Heart left ventricle (tissue), 16 donors: ENCODE data around the gene DUSP5. TPM values are rescaled to one million over a fixed set of nuclear protein-coding genes. Genes with fewer than 3 reads are reported as not detected.

Experiments
- ATAC-seq, 4 donors: fragments of 200-7000 bp; cut with Tn5 transposase; one replicate each; pipeline ENCODE4 v1.9.1; 2020 to 2022; ENCODE audit warnings: moderate library complexity in 4 of 4, mild to moderate bottlenecking in 3 of 4, moderate number of reproducible peaks in 1 of 4
- DNase-seq, 5 donors: peaks; one replicate each; pipeline ENCODE4 v3.0.0-alpha.2; 2020
- H3K27ac ChIP-seq, 12 donors: fragments of 200-600 bp; sonication (generic) in 4 of 12; one replicate each; pipeline versions ENCODE4 v1.5.0 to v1.8.0; 2016 to 2022; ENCODE audit warnings: mild to moderate bottlenecking in 2 of 12
- H3K27me3 ChIP-seq, 9 donors: fragments of 200-600 bp; sonication (generic) in 2 of 9; one replicate each; pipeline versions ENCODE4 v1.5.1 to v1.8.0; 2016 to 2022; ENCODE audit warnings: mild to moderate bottlenecking in 3 of 9
- H3K36me3 ChIP-seq, 9 donors: fragments of 200-600 bp; sonication (generic) in 2 of 9; one replicate each; pipeline versions ENCODE4 v1.5.0 to v1.8.0; 2018 to 2022; ENCODE audit warnings: mild to moderate bottlenecking in 2 of 9
- H3K4me1 ChIP-seq, 12 donors: fragments of 200-600 bp; sonication (generic) in 4 of 12; one replicate each; pipeline versions ENCODE4 v1.5.0 to v1.8.0; 2016 to 2022; ENCODE audit warnings: mild to moderate bottlenecking in 3 of 12
- H3K4me3 ChIP-seq, 12 donors: fragments of 200-600 bp; sonication (generic) in 4 of 12; one replicate each; pipeline versions ENCODE4 v1.5.0 to v1.8.0; 2017 to 2022; ENCODE audit warnings: mild to moderate bottlenecking in 9 of 12, moderate library complexity in 4 of 12
- H3K9me3 ChIP-seq, 12 donors: fragments of 200-600 bp; sonication (generic) in 4 of 12; one replicate each; pipeline versions ENCODE4 v1.5.0 to v1.8.0; 2016 to 2022; ENCODE audit warnings: mild to moderate bottlenecking in 1 of 12
- POLR2A ChIP-seq, 2 donors: fragments of 450-650 bp; IDR thresholded peaks; one replicate each; pipeline ENCODE4 v1.6.1; 2017; ENCODE audit warnings: antibody characterized with exemption in 2 of 2, mild to moderate bottlenecking in 2 of 2, moderate library complexity in 2 of 2
- WGBS, 4 donors: extraction: QIAGEN DNeasy Blood & Tissue Kit in 2 of 4; methylation state at CpG; one replicate each; pipeline versions ENCODE4 v1.1.5 to v1.1.7; 2013 to 2018; 5-methylcytosine and 5-hydroxymethylcytosine counted together
- intact Hi-C, 10 donors: fragments of 100-400 bp; cut with DNase I; formaldehyde crosslinking; loops; one replicate each; pipeline versions ENCODE4 v1.11.1 to v1.14.2; 2022
- polyA plus RNA-seq, 2 donors: library from polyadenylated mRNA; stranded (reverse); fragments of 200-250 nt; gene quantifications; one replicate each; pipeline ENCODE4 v1.2.3, GENCODE V29; 2013
- total RNA-seq, 9 donors: library from RNA; depleted of rRNA in 2 of 9; stranded (reverse); fragments of >200 nt in 2 of 9; fragmentation: NEBNext Ultra II Directional in 3 of 9; extraction: Animal tissue kit (Norgen Biotek cat#: 25700) in 3 of 9; gene quantifications; one replicate each; pipeline versions ENCODE4 v1.1.0 to v1.2.4, GENCODE V29; 2016 to 2023
- TF ChIP-seq, protein P1 (sequence below), 12 donors: fragments of 200-600 bp; sonication (generic) in 4 of 12; IDR thresholded peaks; one replicate each; pipeline versions ENCODE4 v1.5.0 to v1.8.0; 2018 to 2022; ENCODE audit warnings: antibody characterized with exemption in 12 of 12, mild to moderate bottlenecking in 5 of 12
- donor health status: ischemic (EF 13 %, LVEDD 7.1; RV severe dilation, severe dysfunction).
- donor health status: healthy with polysubstance abuse.
- donor health status: DM: no; HTN: yes; CAD: no.
- donor health status: DM: no; HTN: no; CAD: no.
- donor health status: ischemic (EF 25% LVEDD 6.9; RV normal size, moderate dysfunction).
- donor health status: ischemic (EF 25% LVEDD 5.7; RV mildly dilated, moderate dysfunction).
- donor health status: healthy.
- donor health status: DM: yes; HTN: yes; CAD: no.
- donor health status: ischemic (EF 35%, LVEDD 5.7; RV mildly dilated, moderate dysfunction).
- donor health status: nonischemic (EF 11% LVEDD 7.7; RV severe dilation, severe dysfunction).
- donor health status: DM: yes; HTN: yes; CAD: no.
- donor health status: PGD.
- donor health status: ischemic (EF 29% LVEDD 5.4; RV normal size, mild dysfunction).
- donor health status: nonischemic (EF 23%, LVEDD 6.1; RV moderate dilation, normal function).

The DUSP5 gene
- total and polyA plus RNA-seq, 11 donors, result 3.5 to 42.7 (median 16.1) TPM

GRCh38 chr10:110560012-110560411 is 62.3 kb downstream of the DUSP5 start:
- no peak for TF ChIP-seq POLR2A (IDR thresholded peaks at IDR 0.05)
- TF ChIP-seq, protein P1, sequence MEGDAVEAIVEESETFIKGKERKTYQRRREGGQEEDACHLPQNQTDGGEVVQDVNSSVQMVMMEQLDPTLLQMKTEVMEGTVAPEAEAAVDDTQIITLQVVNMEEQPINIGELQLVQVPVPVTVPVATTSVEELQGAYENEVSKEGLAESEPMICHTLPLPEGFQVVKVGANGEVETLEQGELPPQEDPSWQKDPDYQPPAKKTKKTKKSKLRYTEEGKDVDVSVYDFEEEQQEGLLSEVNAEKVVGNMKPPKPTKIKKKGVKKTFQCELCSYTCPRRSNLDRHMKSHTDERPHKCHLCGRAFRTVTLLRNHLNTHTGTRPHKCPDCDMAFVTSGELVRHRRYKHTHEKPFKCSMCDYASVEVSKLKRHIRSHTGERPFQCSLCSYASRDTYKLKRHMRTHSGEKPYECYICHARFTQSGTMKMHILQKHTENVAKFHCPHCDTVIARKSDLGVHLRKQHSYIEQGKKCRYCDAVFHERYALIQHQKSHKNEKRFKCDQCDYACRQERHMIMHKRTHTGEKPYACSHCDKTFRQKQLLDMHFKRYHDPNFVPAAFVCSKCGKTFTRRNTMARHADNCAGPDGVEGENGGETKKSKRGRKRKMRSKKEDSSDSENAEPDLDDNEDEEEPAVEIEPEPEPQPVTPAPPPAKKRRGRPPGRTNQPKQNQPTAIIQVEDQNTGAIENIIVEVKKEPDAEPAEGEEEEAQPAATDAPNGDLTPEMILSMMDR (IDR thresholded peaks at IDR 0.05), result no peak
- no peak for DNase-seq
- WGBS, 4 donors, result 93 to 97% (median 96%) methylated on average over 8 of the region's 8 CpGs
- no peak for ATAC-seq
- H3K27ac ChIP-seq, result no peak overlapping the region
- H3K27me3 ChIP-seq, result peaks cover 0 to 4% (median 0%) of the 10 kb centered on the region in 9 donors
- no peaks in the 10 kb centered on the region for H3K4me1 ChIP-seq
- intact Hi-C loops, result no loop called here
- no peaks in the 10 kb centered on the region for H3K36me3 ChIP-seq
- no peaks in the 10 kb centered on the region for H3K9me3 ChIP-seq
- H3K4me3 ChIP-seq, result no peak overlapping the region

Other genes with a start within 250 kb of the DUSP5 start
- 10 to 100 TPM in 7 of 9 donors, 1 to 10 TPM in 2; 5.2 to 23.1 (median 20.7) TPM for gene SMNDC1, start 193.0 kb upstream of the DUSP5 start, total RNA-seq
- 10 to 100 TPM in 1 of 2 donors, 1 to 10 TPM in 1; 7.5 to 13.1 TPM for gene SMNDC1, start 193.0 kb upstream of the DUSP5 start, polyA plus RNA-seq
- gene SMC3, start 69.8 kb downstream of the DUSP5 start, total RNA-seq, result 10 to 100 TPM; 14.4 to 29.2 (median 20.1) TPM
- 10 to 100 TPM; 12.0 to 18.7 TPM for gene SMC3, start 69.8 kb downstream of the DUSP5 start, polyA plus RNA-seq
- gene RBM20, start 146.4 kb downstream of the DUSP5 start, total RNA-seq, result 100 to 1,000 TPM in 4 of 9 donors, 10 to 100 TPM in 5; 73.0 to 152 (median 96.9) TPM
- gene RBM20, start 146.4 kb downstream of the DUSP5 start, polyA plus RNA-seq, result 10 to 100 TPM; 29.9 to 53.5 TPM